Astrocyte (in vitro differentiated cells and primary cell): ENCODE results near the gene TGM6. TPM values are rescaled to one million over a fixed set of nuclear protein-coding genes. Genes with fewer than 3 reads are reported as not detected.

Experiments
- DNase-seq: peaks from one replicate; pipeline ENCODE4 v3.0.0-alpha.2; 2010; ENCODE audit warnings: low read depth
- FAIRE-seq: peaks from 2 replicates; lab custom pipeline; 2011; peaks lifted over from hg19 to GRCh38; lab: Jason Lieb, UNC
- H2AFZ ChIP-seq: 2 replicates; pipeline ENCODE4 v1.6.0; 2012; ENCODE audit warnings: low read depth, low read length, inconsistent platforms
- H3K27ac ChIP-seq: 2 replicates; pipeline ENCODE4 v1.5.1; 2011; ENCODE audit warnings: low read depth, low read length, inconsistent platforms
- H3K27me3 ChIP-seq: 2 replicates; pipeline ENCODE4 v1.6.0; 2011; ENCODE audit warnings: low read length, inconsistent platforms; ENCODE audit not compliant: insufficient read depth
- H3K36me3 ChIP-seq: 2 replicates; pipeline ENCODE4 v1.5.1; 2011; ENCODE audit warnings: low read length, inconsistent platforms; ENCODE audit not compliant: insufficient read depth
- H3K4me1 ChIP-seq: 2 replicates; pipeline ENCODE4 v1.5.1; 2011; ENCODE audit warnings: low read length, inconsistent platforms; ENCODE audit not compliant: insufficient read depth
- H3K4me2 ChIP-seq: 2 replicates; pipeline ENCODE4 v1.6.0; 2012; ENCODE audit warnings: low read length, inconsistent platforms
- H3K4me3 ChIP-seq: 2 replicates; pipeline ENCODE4 v1.5.1; 2011; ENCODE audit warnings: low read depth, mild to moderate bottlenecking, low read length, inconsistent platforms; ENCODE audit not compliant: insufficient read depth
- H3K79me2 ChIP-seq: 2 replicates; pipeline ENCODE4 v1.6.0; 2012; ENCODE audit warnings: mild to moderate bottlenecking, low read length, inconsistent platforms; ENCODE audit not compliant: insufficient read depth
- H3K9ac ChIP-seq: 2 replicates; pipeline ENCODE4 v1.6.0; 2012; ENCODE audit warnings: mild to moderate bottlenecking, low read length, inconsistent platforms
- H3K9me3 ChIP-seq: 2 replicates; pipeline ENCODE4 v1.5.1; 2012; ENCODE audit warnings: low read depth, mild to moderate bottlenecking, low read length, inconsistent platforms; ENCODE audit not compliant: insufficient read depth
- H4K20me1 ChIP-seq: 2 replicates; pipeline ENCODE4 v1.6.0; 2012; ENCODE audit warnings: low read length, inconsistent platforms; ENCODE audit not compliant: insufficient read depth
- H3K27ac Mint-ChIP-seq: one replicate; pipeline ENCODE4 v1.8.0; 2021; ENCODE audit warnings: mild to moderate bottlenecking, mixed read lengths; ENCODE audit not compliant: unreplicated experiment
- H3K27me3 Mint-ChIP-seq: one replicate; pipeline ENCODE4 v1.8.0; 2021; ENCODE audit warnings: low read depth, mixed read lengths; ENCODE audit not compliant: unreplicated experiment
- H3K36me3 Mint-ChIP-seq: one replicate; pipeline ENCODE4 v1.8.0; 2021; ENCODE audit warnings: low read depth, mixed read lengths; ENCODE audit not compliant: unreplicated experiment
- H3K4me1 Mint-ChIP-seq: one replicate; pipeline ENCODE4 v1.8.0; 2021; ENCODE audit warnings: low read depth, mixed read lengths; ENCODE audit not compliant: unreplicated experiment
- H3K4me3 Mint-ChIP-seq: one replicate; pipeline ENCODE4 v1.8.0; 2021; ENCODE audit warnings: mild to moderate bottlenecking, moderate library complexity, mixed read lengths; ENCODE audit not compliant: unreplicated experiment
- H3K9me3 Mint-ChIP-seq: one replicate; pipeline ENCODE4 v1.8.0; 2021; ENCODE audit warnings: mild to moderate bottlenecking, mixed read lengths; ENCODE audit not compliant: unreplicated experiment
- total RNA-seq: library from RNA; stranded (reverse); gene quantifications from 2 replicates; pipeline ENCODE4 v1.2.1, GENCODE V29; 2021
- TF ChIP-seq, protein P1 (sequence below): IDR thresholded peaks from 2 replicates; pipeline ENCODE4 v1.5.1; 2011; ENCODE audit warnings: low read depth, mild to moderate bottlenecking, inconsistent platforms, low read length, moderate library complexity; ENCODE audit not compliant: insufficient read depth

TGM6 gene
- total RNA-seq, 1 donor from 2014 or later: not detected

DNA sequence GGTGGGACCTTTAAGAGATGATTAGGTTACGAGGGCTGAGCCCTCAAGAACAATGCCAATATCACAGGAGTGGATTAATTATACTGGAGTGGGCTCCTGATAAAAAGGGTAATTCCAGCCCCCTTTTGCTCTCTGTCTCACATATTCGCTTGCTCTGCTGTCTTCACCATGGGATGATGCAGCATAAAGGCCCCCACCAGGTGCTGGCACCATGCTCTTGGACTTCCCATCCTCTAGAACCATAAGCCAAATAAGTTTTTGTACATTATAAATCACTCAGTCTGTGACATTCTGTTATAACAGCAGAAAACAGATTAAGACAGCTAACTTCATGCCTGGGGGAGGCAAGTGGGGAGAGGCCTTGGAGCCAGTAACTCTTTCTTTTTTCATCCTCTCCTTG lies 99.7 kb downstream of the TGM6 start:
- Mint-ChIP-seq H3K4me3 (no peak overlapping the region), H3K9me3 (no peaks in the 10 kb centered on the region), H3K27ac (no peak overlapping the region), H3K36me3 (peaks cover 37% of the 10 kb centered on the region), H3K27me3 (no peaks in the 10 kb centered on the region), H3K4me1 (no peaks in the 10 kb centered on the region)
- Histone ChIP-seq H4K20me1 (no peaks in the 10 kb centered on the region), H3K9me3 (no peaks in the 10 kb centered on the region), H2AFZ (no peak overlapping the region), H3K36me3 (peaks cover 28% of the 10 kb centered on the region), H3K4me3 (no peak overlapping the region), H3K27ac (no peak overlapping the region), H3K27me3 (no peaks in the 10 kb centered on the region), H3K4me1 (no peaks in the 10 kb centered on the region), H3K4me2 (no peak overlapping the region), H3K79me2 (no peaks in the 10 kb centered on the region), H3K9ac (no peak overlapping the region)
- DNase-seq: no peak
- TF ChIP-seq, protein P1, sequence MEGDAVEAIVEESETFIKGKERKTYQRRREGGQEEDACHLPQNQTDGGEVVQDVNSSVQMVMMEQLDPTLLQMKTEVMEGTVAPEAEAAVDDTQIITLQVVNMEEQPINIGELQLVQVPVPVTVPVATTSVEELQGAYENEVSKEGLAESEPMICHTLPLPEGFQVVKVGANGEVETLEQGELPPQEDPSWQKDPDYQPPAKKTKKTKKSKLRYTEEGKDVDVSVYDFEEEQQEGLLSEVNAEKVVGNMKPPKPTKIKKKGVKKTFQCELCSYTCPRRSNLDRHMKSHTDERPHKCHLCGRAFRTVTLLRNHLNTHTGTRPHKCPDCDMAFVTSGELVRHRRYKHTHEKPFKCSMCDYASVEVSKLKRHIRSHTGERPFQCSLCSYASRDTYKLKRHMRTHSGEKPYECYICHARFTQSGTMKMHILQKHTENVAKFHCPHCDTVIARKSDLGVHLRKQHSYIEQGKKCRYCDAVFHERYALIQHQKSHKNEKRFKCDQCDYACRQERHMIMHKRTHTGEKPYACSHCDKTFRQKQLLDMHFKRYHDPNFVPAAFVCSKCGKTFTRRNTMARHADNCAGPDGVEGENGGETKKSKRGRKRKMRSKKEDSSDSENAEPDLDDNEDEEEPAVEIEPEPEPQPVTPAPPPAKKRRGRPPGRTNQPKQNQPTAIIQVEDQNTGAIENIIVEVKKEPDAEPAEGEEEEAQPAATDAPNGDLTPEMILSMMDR: no peak
- FAIRE-seq: no peak

Other genes starting within 250 kb of the TGM6 start
- not detected in 2 replicates for gene TGM3, start 84.9 kb upstream of the TGM6 start, total RNA-seq
- gene SNRPB, start 89.9 kb downstream of the TGM6 start, total RNA-seq: 193 and 207 TPM in 2 replicates
- gene ZNF343, start 128.0 kb downstream of the TGM6 start, total RNA-seq: 7.8 and 9.6 TPM in 2 replicates
- gene TMC2, start 155.7 kb downstream of the TGM6 start, total RNA-seq: not detected in 2 replicates